ENCODE results near the gene NELFCD. TPM values are rescaled to one million over a fixed set of nuclear protein-coding genes. Genes with fewer than 3 reads are reported as not detected.
"Not testable (repeated sequence)": the region's sequence is repeated elsewhere in the genome, so short reads cannot be mapped to it uniquely, and the experiment has no call there.

NELFCD gene
- total RNA-seq, 1 donor from 2014 or later, result 37.6 TPM

DNA sequence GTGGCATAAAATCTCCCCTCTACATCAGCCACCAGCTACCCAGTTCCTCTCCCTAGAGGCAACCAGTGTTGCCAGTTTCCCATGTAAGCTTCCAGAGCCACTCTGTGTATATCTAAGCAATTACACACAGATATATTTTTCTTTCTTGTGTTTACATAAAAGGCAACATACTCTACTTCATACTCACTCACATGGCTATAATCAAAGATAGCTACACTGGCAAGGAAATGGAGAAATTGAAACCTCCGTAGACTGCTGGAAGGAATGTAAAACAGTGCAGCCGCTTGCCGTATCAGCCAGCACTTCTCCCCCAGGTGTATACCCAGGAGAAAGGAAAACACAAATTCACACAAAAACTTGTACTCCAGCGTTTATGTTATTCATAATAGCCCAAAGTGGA is 38.5 kb upstream of the NELFCD start:
- H3K9me3 Mint-ChIP-seq (ENCODE audit: low read depth), result no peaks in the 10 kb centered on the region
- no peak overlapping the region for H3K4me3 Mint-ChIP-seq (ENCODE audit: unreplicated experiment)
- H3K4me1 Mint-ChIP-seq (ENCODE audit: low read depth), result peaks cover 4% of the 10 kb centered on the region
- no peak for DNase-seq (ENCODE audit: low spot score)
- peaks cover 21% of the 10 kb centered on the region for H3K27me3 Mint-ChIP-seq (ENCODE audit: low read depth)
- H3K36me3 Mint-ChIP-seq (ENCODE audit: low read depth), result no peaks in the 10 kb centered on the region
- no peak overlapping the region for H3K27ac Mint-ChIP-seq (ENCODE audit: unreplicated experiment)
- TF ChIP-seq, protein P1, sequence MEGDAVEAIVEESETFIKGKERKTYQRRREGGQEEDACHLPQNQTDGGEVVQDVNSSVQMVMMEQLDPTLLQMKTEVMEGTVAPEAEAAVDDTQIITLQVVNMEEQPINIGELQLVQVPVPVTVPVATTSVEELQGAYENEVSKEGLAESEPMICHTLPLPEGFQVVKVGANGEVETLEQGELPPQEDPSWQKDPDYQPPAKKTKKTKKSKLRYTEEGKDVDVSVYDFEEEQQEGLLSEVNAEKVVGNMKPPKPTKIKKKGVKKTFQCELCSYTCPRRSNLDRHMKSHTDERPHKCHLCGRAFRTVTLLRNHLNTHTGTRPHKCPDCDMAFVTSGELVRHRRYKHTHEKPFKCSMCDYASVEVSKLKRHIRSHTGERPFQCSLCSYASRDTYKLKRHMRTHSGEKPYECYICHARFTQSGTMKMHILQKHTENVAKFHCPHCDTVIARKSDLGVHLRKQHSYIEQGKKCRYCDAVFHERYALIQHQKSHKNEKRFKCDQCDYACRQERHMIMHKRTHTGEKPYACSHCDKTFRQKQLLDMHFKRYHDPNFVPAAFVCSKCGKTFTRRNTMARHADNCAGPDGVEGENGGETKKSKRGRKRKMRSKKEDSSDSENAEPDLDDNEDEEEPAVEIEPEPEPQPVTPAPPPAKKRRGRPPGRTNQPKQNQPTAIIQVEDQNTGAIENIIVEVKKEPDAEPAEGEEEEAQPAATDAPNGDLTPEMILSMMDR (IDR thresholded peaks at IDR 0.05), result no peak

DNA sequence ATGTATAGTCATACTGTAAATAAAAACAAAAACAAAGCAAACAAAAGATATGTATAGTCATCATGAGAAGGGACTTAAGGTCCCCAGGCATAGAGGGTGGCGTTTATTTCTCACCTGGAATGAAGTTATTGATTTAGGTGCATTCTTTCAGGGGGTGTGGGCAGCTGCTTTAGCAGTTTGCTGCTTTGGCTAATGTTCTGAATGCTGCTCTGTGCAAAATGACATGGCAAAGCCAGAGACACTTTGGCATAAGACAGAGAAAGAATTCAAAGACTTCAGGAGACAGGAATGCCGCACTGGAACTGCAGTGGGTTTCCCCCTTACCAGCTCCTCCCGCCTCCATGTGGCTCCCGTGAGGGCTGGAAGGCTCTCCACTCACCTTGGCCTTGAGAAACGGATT is 36.4 kb upstream of the NELFCD start:
- no peaks in the 10 kb centered on the region for H3K36me3 Mint-ChIP-seq (ENCODE audit: low read depth)
- peaks cover 4% of the 10 kb centered on the region for H3K4me1 Mint-ChIP-seq (ENCODE audit: low read depth)
- no peaks in the 10 kb centered on the region for H3K9me3 Mint-ChIP-seq (ENCODE audit: low read depth)
- H3K27ac Mint-ChIP-seq (ENCODE audit: unreplicated experiment), result no peak overlapping the region
- H3K27me3 Mint-ChIP-seq (ENCODE audit: low read depth), result peaks cover 12% of the 10 kb centered on the region
- DNase-seq (ENCODE audit: low spot score), result no peak
- TF ChIP-seq, protein P1 (IDR thresholded peaks at IDR 0.05), result no peak
- no peak overlapping the region for H3K4me3 Mint-ChIP-seq (ENCODE audit: unreplicated experiment)

DNA sequence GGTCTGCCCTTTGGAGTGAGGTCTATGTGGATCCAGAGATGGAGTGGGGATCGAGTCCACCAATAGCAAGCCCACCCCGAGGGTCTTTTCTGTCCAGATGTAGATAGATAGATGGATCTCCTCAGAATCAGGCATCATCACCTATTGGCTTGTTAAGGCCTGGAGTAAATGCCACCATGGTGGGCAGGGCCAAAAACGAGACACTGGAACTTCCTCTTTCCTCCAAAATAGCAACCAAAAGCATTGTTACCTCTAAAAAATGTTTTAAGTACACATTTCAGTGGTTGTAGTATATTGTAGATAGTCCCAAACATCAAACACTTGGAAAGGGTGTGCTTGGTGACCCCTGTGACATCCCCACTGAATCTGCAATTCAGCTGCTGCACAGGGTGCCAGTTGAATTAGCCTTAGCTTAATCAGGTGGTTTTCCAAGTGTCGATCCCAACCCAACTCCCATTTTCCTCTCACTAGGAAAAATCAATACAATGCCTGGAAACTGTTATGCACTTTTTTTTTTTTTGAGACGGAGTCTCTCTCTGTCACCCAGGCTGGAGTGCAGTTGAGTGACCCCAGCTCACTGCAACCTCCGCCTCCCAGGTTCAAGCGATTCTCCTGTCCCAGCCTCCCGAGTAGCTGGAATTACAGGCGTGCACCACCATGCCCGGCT is 35.0 kb upstream of the NELFCD start:
- H3K4me3 Mint-ChIP-seq (ENCODE audit: unreplicated experiment), result no peak overlapping the region
- H3K27ac Mint-ChIP-seq (ENCODE audit: unreplicated experiment), result no peak overlapping the region
- H3K27me3 Mint-ChIP-seq (ENCODE audit: low read depth), result peaks cover 14% of the 10 kb centered on the region
- no peaks in the 10 kb centered on the region for H3K36me3 Mint-ChIP-seq (ENCODE audit: low read depth)
- no peak for DNase-seq (ENCODE audit: low spot score)
- H3K9me3 Mint-ChIP-seq (ENCODE audit: low read depth), result no peaks in the 10 kb centered on the region
- TF ChIP-seq, protein P1 (IDR thresholded peaks at IDR 0.05), result no peak
- peaks cover 4% of the 10 kb centered on the region for H3K4me1 Mint-ChIP-seq (ENCODE audit: low read depth)

DNA sequence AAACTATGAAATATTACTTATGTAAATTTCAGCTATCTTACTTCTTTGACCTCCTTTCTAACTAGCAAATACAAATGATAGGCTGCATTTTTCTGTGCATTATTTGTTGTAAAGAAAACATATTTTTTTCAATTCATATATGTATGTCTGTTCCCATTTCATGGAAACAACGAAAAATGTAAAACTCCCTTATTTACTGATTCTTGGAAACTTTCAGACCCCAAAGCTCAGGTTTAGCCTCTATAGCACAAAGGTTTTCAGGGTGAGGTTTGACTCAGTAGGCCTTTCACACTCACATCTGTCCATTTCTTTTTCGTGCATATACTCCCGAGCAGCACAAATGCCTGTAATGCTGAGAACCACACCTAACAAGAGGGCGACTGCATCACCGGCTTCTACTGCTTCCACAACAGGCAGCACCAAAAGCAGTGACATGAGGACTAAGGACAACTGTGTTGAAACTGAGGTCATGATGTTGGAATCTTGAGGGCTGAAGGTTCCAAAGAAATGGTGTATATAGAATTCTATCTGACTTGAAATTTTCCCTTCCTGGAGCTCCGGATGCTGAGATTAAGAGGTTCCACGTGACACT is 33.2 kb upstream of the NELFCD start:
- H3K27ac Mint-ChIP-seq (ENCODE audit: unreplicated experiment); H3K27me3 Mint-ChIP-seq (ENCODE audit: low read depth); H3K9me3 Mint-ChIP-seq (ENCODE audit: low read depth): not testable (repeated sequence)

DNA sequence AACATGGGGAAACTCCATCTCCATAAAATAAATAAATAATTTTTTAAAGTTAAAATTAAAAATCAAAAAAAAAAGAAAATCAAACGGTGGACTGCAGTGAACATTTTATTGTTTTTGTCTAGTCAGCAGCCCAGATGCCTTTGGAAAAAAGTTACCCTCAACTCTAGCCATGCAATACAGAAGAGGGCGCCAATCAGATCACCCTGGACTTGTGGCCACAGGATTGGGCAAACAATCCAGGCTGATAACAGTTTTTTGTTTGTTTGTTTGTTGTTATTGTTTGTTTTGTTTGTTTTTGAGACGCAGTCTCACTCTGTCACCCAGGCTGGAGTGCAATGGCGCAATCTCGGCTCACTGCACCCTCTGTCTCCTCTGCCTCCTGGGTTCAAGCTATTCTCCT is 30.5 kb upstream of the NELFCD start:
- Mint-ChIP-seq H3K27ac (ENCODE audit: unreplicated experiment) (no peak overlapping the region), H3K27me3 (ENCODE audit: low read depth) (peaks cover 5% of the 10 kb centered on the region)

More for the DNA sequence above, 33.2 kb upstream of the NELFCD start:
- H3K36me3 Mint-ChIP-seq (ENCODE audit: low read depth); H3K4me1 Mint-ChIP-seq (ENCODE audit: low read depth); DNase-seq (ENCODE audit: low spot score); H3K4me3 Mint-ChIP-seq (ENCODE audit: unreplicated experiment): not testable (repeated sequence)

More for the DNA sequence above, 30.5 kb upstream of the NELFCD start:
- Mint-ChIP-seq H3K4me3 (ENCODE audit: unreplicated experiment) (no peak overlapping the region), H3K4me1 (ENCODE audit: low read depth) (no peaks in the 10 kb centered on the region), H3K36me3 (ENCODE audit: low read depth) (no peaks in the 10 kb centered on the region), H3K9me3 (ENCODE audit: low read depth) (peaks cover 7% of the 10 kb centered on the region)
- TF ChIP-seq, protein P1 (IDR thresholded peaks at IDR 0.05), result no peak
- DNase-seq (ENCODE audit: low spot score), result no peak

Data from chondrocyte (in vitro differentiated cells).